ENCODE data around the gene RAD18. TPM values are rescaled to one million over a fixed set of nuclear protein-coding genes. Genes with fewer than 3 reads are reported as not detected.
A peak's percentile ranks its signal among the peaks of the same experiment; 100 is the strongest.

RAD18 gene
- total RNA-seq, 1 donor from 2014 or later = 8.8 TPM

- peak; percentile 64 for DNase-seq (ENCODE audit: low spot score)
These were observed 1.4 kb upstream of the RAD18 start for GRCh38 chr3:8964436-8965370.

DNA sequence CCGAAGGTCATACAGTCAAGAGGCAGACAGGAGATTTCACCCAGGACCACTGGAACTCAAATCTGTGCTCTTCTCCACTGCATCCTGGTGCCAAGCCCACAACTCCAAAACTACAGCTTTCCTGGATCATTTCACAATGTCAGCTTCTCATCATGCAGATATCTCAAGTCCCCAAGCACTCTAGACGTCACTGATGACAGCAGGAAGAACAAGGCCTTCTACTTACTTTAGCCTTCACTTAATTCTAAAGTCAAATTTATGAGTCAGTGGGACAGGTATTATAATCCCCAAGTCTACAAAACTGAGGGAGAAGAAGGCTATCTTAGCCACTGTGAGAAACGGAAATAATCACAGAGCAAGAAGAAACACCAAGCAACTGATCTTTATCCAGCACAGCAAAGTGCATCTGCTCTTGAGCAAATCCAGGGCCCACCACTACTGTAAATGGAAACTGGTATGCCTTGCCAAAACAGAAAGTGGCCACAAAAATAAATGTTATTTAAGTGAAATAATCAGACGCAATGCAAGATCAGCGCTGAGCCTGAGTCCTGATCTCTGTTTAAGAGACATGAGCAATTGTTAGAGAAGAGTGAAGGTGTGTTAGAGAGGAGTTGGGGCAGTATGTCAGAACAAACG is 928 bp downstream of the RAD18 start:
- no peak for DNase-seq (ENCODE audit: low spot score)

GRCh38 chr3:8959668-8960067 is 3.6 kb downstream of the RAD18 start:
- DNase-seq (ENCODE audit: low spot score) = no peak

DNA sequence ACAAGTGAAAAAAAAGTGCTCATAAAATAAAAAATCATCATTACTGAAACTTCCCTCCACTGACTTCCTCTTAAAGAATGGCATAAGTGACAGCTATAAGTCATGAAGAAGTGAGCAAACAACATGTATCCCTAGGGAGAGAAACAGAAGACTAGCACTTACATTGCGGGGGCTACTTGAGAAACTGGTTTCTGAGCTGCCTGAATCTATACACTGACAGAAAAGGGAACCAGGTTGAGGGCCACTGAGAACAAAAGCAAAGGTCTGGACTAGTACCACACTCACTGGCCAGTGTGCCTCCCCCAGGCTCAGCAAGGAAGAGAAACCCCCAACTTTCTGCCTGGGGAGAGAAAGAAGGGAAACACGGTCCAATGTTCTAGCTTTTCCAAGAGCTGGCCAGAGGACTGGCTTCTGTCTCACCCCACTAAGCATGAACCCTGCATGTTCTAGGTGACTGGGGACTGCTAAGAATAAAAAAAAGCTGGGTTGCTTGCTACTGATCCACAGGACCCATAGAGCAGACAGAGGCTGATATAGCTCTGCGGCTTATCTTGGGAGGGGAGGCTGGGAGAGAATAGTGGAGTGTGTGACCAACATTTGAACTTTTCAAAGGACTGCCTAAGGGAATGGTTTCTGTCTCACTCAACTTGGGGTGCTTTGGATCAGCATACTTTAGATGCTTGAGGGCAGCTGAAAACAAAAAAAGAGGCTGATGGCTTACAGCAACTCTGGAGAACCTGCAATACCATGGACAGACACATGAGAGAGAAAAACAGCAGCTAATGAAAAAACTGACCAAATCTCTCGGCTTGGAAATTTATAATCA is 8.1 kb downstream of the RAD18 start:
- DNase-seq (ENCODE audit: low spot score) = no peak

GRCh38 chr3:8953313-8953712 is 10.0 kb downstream of the RAD18 start:
- DNase-seq (ENCODE audit: low spot score) = no peak

DNA sequence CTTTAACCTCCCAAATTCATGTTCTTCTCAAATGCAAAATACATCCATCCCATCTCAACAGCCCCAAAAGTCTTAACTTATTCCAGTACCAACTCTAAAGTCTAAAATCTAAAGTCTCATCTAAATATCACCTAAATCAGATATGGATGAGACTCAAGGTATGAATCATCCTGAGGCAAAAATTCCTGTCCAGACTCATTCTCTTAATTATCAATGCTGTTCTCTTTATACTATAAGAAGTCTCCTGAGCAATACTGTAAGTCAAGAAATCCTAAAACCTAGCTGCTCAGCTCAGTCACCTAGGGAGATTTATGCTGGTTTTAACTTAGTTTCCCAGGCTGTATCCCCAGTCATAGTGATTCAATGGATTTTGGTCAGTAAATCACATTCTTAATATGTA is 11.1 kb downstream of the RAD18 start:
- no peak for DNase-seq (ENCODE audit: low spot score)

- no peak for DNase-seq (ENCODE audit: low spot score)
These were observed 17.2 kb downstream of the RAD18 start for GRCh38 chr3:8945890-8946600.

GRCh38 chr3:8942746-8943488 is 20.4 kb downstream of the RAD18 start:
- no peak for DNase-seq (ENCODE audit: low spot score)

DNA sequence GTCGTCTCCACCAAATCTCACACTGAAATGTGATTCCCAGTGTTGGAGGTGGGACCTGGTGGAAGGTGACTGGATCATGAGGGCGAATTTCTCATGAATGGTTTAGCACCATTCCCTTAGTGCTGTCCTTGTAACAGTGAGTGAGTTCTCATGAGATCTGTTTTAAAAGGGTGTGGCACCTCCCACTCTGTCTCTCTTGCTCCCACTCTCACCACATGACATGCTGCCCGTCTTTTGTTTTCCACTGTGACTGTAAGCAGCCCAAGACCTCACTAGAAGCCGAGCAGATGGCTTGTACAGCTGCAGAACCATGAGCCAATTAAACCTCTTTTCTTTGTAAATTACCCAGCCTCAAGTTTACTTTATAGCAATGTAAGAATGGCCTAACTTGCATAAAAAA is 21.2 kb downstream of the RAD18 start:
- no peak for DNase-seq (ENCODE audit: low spot score)

DNA sequence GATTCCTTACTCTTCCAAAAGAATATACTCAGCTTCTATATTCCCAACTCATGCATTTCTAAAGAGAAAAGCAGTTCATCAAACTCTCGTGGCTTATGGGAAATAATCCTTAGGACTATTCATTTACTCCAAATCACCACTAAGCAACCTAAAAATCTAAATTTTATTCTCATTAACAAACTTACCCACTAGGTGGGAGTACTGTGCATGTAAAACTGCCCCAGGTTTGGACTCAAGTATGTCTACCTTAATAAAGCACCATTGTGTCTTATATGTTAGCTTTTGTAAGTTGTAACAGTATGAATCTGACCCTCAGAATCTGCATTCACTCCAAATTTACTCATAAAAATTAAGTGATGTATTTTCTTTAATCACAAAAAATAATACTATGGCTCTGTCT is 25.3 kb downstream of the RAD18 start:
- DNase-seq (ENCODE audit: low spot score) = no peak

- DNase-seq (ENCODE audit: low spot score) = no peak
These were observed 25.9 kb downstream of the RAD18 start for GRCh38 chr3:8937064-8938020.

GRCh38 chr3:8932507-8932906 is 30.8 kb downstream of the RAD18 start:
- DNase-seq (ENCODE audit: low spot score) = no peak

- DNase-seq (ENCODE audit: low spot score) = no peak
These were observed 31.9 kb downstream of the RAD18 start for GRCh38 chr3:8931342-8931741.

GRCh38 chr3:8929860-8930259 is 33.4 kb downstream of the RAD18 start:
- no peak for DNase-seq (ENCODE audit: low spot score)

DNA sequence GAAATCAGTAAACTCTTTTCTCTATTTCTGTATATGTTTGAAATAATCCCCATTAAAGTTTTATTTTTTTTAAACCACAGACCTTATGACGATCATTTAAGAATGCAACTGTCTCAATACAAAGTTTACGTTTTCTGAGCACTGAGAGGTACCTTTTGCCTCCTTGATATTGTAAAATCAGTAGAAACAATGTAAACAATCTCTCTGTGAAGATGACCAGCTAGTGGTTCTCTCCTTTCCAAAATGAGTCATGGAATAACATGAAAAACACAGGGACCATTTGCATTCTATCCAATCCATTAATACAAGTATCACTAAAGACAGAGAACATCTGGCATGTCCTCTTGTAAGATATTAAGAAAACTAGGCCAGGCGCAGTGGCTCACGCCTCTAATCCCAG is 48.8 kb downstream of the RAD18 start:
- DNase-seq (ENCODE audit: low spot score) = no peak

DNA sequence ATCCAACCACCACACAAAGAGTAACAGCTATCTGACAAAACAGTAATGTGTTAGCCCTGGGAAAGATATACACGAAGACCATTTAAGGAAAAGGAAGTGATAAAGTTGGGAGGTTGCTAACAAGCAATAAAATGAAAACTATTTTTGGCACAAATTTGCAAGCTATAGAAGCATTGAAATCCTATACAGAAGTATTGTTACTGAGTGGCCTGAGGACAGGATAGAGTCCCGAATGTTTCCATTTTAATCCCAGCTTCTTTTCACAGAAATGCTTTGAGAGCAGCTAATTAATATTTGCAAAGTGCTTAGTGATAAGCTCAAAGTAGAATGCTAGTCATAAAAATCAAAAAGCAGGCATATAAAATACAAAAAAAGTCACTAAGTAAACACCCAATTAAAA is 51.5 kb downstream of the RAD18 start:
- DNase-seq (ENCODE audit: low spot score) = no peak

DNA sequence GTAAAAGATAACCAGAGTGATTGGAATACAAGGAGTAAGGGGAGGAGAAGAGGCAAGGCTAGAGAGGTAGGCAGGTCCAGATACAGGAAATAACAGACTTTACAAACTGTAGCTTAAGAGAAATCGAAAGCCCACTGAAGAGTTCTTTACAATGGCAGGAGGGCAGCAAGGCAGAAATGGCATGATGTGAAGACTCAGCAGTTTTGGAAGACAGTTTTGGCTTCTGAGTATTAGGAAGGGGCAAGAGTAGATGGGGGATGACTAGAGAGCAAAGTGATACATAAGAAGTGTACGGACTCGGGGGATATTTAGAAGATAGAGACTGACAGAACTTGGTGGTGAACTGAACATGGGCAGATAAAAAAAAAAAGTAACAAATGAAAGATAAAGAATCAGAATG is 54.1 kb downstream of the RAD18 start:
- DNase-seq (ENCODE audit: low spot score) = no peak

- no peak for DNase-seq (ENCODE audit: low spot score)
These were observed 60.1 kb downstream of the RAD18 start for GRCh38 chr3:8903191-8903590.

DNA sequence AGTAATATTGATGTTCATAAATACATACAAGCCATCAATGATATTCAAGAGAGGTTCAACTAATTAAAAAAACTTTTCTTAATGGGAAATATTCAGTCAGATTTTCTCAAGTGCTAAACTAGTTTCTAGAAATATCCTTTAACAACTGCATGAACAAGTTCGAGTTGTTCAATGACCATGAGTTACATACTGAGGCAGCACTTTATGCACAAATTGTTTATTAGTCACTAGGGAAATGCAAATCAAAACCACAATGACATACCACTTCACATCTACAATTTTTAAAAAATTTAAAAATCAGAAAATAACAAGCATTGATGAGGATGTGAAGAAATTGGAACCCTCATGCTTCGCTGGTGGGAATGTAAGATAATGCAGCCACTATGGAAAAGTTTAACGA is 62.4 kb downstream of the RAD18 start:
- no peak for DNase-seq (ENCODE audit: low spot score)
